WTC11 (cell line): ENCODE results near the gene AIMP2. TPM values are rescaled to one million over a fixed set of nuclear protein-coding genes. Genes with fewer than 3 reads are reported as not detected.

Experiments
- ATAC-seq: fragments of 200-7000 bp; cut with Tn5 transposase; 2 replicates; pipeline ENCODE4 v1.10.0; 2021; ENCODE audit warnings: mild to moderate bottlenecking, moderate library complexity
- CTCF ChIA-PET: fragments of 300-600 bp; sonication (Branson Sonifier 250); formaldehyde crosslinking; loops from one replicate; lab custom pipeline; 2021; ENCODE audit warnings: antibody characterized with exemption; lab: Charles Lee
- POLR2A ChIA-PET: fragments of 350-600 bp; sonication (Branson Sonifier 250); formaldehyde crosslinking; loops from one replicate; lab custom pipeline; 2021; ENCODE audit warnings: antibody characterized with exemption; lab: Charles Lee
- DNase-seq: peaks from one replicate; pipeline ENCODE4 v3.0.0; 2021; ENCODE audit warnings: low spot score
- H3K27ac Mint-ChIP-seq: 2 replicates; pipeline ENCODE4 v1.8.0; 2021; ENCODE audit warnings: mixed read lengths
- H3K27me3 Mint-ChIP-seq: 2 replicates; pipeline ENCODE4 v1.8.0; 2021; ENCODE audit warnings: low read depth, mild to moderate bottlenecking, moderate library complexity, mixed read lengths
- H3K36me3 Mint-ChIP-seq: 2 replicates; pipeline ENCODE4 v1.8.0; 2021; ENCODE audit warnings: mixed read lengths
- H3K4me1 Mint-ChIP-seq: 2 replicates; pipeline ENCODE4 v1.8.0; 2022; ENCODE audit warnings: mixed read lengths
- H3K4me3 Mint-ChIP-seq: 2 replicates; pipeline ENCODE4 v1.8.0; 2021; ENCODE audit warnings: mild to moderate bottlenecking, moderate library complexity, mixed read lengths
- H3K9me3 Mint-ChIP-seq: 2 replicates; pipeline ENCODE4 v1.8.0; 2021; ENCODE audit warnings: mixed read lengths
- CTCF ChIP-seq: fragments of 200-600 bp; IDR thresholded peaks from 2 replicates; pipeline ENCODE4 v1.8.0; 2022; ENCODE audit warnings: antibody characterized with exemption
- E2F1 ChIP-seq: sonication (generic); formaldehyde crosslinking; IDR thresholded peaks from 2 replicates; pipeline ENCODE4 v1.8.0; 2022; ENCODE audit warnings: mild to moderate bottlenecking, missing genetic modification reagents
- ESRRA ChIP-seq: sonication (generic); formaldehyde crosslinking; IDR thresholded peaks from 2 replicates; pipeline ENCODE4 v1.8.1; 2022; ENCODE audit warnings: mild to moderate bottlenecking, missing genetic modification reagents, borderline replicate concordance
- FOXK1 ChIP-seq: sonication (generic); formaldehyde crosslinking; IDR thresholded peaks from 2 replicates; pipeline ENCODE4 v1.8.0; 2022; ENCODE audit warnings: mild to moderate bottlenecking, moderate library complexity, missing genetic modification reagents
- GABPB1 ChIP-seq: sonication (generic); formaldehyde crosslinking; IDR thresholded peaks from 2 replicates; pipeline ENCODE4 v1.8.1; 2023; ENCODE audit warnings: mild to moderate bottlenecking, missing genetic modification reagents
- KAT7 ChIP-seq: sonication (generic); formaldehyde crosslinking; IDR thresholded peaks from 2 replicates; pipeline ENCODE4 v1.8.1; 2023; ENCODE audit warnings: missing genetic modification reagents, mild to moderate bottlenecking, borderline replicate concordance
- NR3C1 ChIP-seq: sonication (generic); formaldehyde crosslinking; conservative IDR thresholded peaks from 2 replicates; pipeline ENCODE4 v1.8.1; 2023; ENCODE audit warnings: low read depth, mild to moderate bottlenecking, missing genetic modification reagents
- PRDM15 ChIP-seq: sonication (generic); formaldehyde crosslinking; IDR thresholded peaks from 2 replicates; pipeline ENCODE4 v1.8.0; 2022; ENCODE audit warnings: missing genetic modification reagents
- PRRX2 ChIP-seq: fragments of 250-450 bp; sonication (Bioruptor Pico); IDR thresholded peaks from 2 replicates; pipeline ENCODE4 v1.8.0; 2021; ENCODE audit warnings: mild to moderate bottlenecking
- STAT6 ChIP-seq: sonication (generic); formaldehyde crosslinking; conservative IDR thresholded peaks from 2 replicates; pipeline ENCODE4 v1.8.1; 2023; ENCODE audit warnings: mild to moderate bottlenecking, low read depth, missing genetic modification reagents, moderate library complexity
- ZNF219 ChIP-seq: sonication (generic); formaldehyde crosslinking; IDR thresholded peaks from 2 replicates; pipeline ENCODE4 v1.8.0; 2023; ENCODE audit warnings: missing genetic modification reagents, mild to moderate bottlenecking, borderline replicate concordance
- ZNF232 ChIP-seq: sonication (generic); formaldehyde crosslinking; IDR thresholded peaks from 2 replicates; pipeline ENCODE4 v1.8.0; 2022; ENCODE audit warnings: mild to moderate bottlenecking, missing genetic modification reagents
- ZNF532 ChIP-seq: fragments of 250-450 bp; sonication (Bioruptor Pico); IDR thresholded peaks from 2 replicates; pipeline ENCODE4 v1.9.0; 2021; ENCODE audit warnings: mild to moderate bottlenecking, borderline replicate concordance
- total RNA-seq: library from RNA; stranded (reverse); gene quantifications from 3 replicates; pipeline ENCODE4 v1.2.3, GENCODE V29; 2021
- TF ChIP-seq, protein P1 (sequence below): sonication (generic); formaldehyde crosslinking; IDR thresholded peaks from 2 replicates; pipeline ENCODE4 v1.8.1; 2022; ENCODE audit warnings: low read depth, mild to moderate bottlenecking, moderate library complexity, missing genetic modification reagents, borderline replicate concordance

The AIMP2 gene
- total RNA-seq, 1 experiment from 2014 or later = 63.2 TPM

DNA sequence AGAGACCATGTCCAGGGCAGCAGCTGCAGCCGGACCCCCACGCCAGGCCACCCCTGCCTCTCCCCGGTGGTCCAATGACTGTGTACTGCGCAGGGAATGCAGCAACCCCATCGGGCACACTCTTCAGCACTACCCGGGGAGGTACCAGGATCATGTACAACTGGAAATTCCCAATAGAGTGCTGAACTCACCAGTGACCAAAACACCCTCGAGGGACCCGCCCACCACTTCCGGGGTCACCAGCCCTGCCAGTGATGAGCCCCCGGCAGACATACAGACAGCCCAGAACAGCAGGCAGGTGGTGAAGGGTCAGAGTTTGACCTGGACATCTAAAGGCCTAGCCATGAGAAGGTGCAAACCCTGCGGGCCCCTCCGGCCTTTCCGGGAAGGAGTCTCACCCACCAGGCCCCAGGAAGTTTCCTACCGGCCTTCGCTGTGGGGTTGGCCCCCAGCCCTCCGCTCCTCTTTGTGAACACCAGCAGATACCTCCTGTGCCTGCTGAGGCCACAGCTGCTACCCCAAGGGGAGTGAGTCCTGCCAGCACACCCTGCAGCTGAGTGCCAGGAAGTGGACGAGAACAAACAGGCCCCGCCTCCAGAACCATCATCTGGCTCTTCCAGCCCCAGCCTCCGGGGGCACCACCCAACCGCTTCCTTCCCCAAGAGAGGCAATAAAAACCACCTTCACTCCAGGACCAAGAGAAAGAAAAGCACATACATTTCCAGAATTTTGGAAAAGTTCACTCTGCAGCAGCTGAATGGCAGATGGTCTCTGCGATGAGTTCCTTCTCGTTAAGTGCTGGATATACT, 17.1 kb downstream of the AIMP2 start:
- Mint-ChIP-seq H3K36me3 (peaks cover 79% of the 10 kb centered on the region), H3K4me1 (peaks cover 2% of the 10 kb centered on the region; the same call in 1 of the 2 replicates), H3K4me3 (no peak overlapping the region), H3K9me3 (no peaks in the 10 kb centered on the region), H3K27ac (peak overlapping the region; percentile 77), H3K27me3 (no peaks in the 10 kb centered on the region)
- ATAC-seq = peak; percentile 98
- peak; percentile 73 for DNase-seq
- ChIA-PET CTCF (interaction anchor here (1.2 to 1.7 kb wide), 5 partner anchors 29 to 170 kb away, joined by 3 to 6 read pairs (median 6); no protein-coding TSS in a partner anchor), POLR2A (interaction anchor here (0.7 kb wide), 1 partner anchor 337 kb away, joined by 3 read pairs; no protein-coding TSS in a partner anchor)
- TF ChIP-seq KAT7 (CRISPR knock-in tag) = no peak

GRCh38 chr7:6026820-6027311, 17.8 kb downstream of the AIMP2 start:
- Mint-ChIP-seq H3K4me3 (no peak overlapping the region), H3K36me3 (peaks cover 77% of the 10 kb centered on the region), H3K4me1 (peaks cover 2% of the 10 kb centered on the region; the same call in 1 of the 2 replicates), H3K27ac (peak overlapping the region; percentile 77; the same call in 1 of the 2 replicates), H3K9me3 (no peaks in the 10 kb centered on the region), H3K27me3 (no peaks in the 10 kb centered on the region)
- ChIA-PET CTCF (interaction anchor here (1.2 to 1.7 kb wide), 5 partner anchors 30 to 170 kb away, joined by 3 to 6 read pairs (median 6); no protein-coding TSS in a partner anchor), POLR2A (interaction anchor here (0.7 kb wide), 1 partner anchor 336 kb away, joined by 3 read pairs; no protein-coding TSS in a partner anchor)
- ATAC-seq (no peak), DNase-seq (no peak)
- TF ChIP-seq ESRRA (CRISPR knock-in tag) = no peak
- no peak for TF ChIP-seq ZNF232 (CRISPR knock-in tag)
- no peak for TF ChIP-seq GABPB1
- TF ChIP-seq STAT6 = no peak
- TF ChIP-seq NR3C1 (CRISPR knock-in tag) = no peak
- TF ChIP-seq E2F1 (CRISPR knock-in tag) = no peak
- TF ChIP-seq ZNF219 (CRISPR knock-in tag) = no peak
- no peak for TF ChIP-seq PRRX2 (CRISPR knock-in tag)
- TF ChIP-seq, protein P1, sequence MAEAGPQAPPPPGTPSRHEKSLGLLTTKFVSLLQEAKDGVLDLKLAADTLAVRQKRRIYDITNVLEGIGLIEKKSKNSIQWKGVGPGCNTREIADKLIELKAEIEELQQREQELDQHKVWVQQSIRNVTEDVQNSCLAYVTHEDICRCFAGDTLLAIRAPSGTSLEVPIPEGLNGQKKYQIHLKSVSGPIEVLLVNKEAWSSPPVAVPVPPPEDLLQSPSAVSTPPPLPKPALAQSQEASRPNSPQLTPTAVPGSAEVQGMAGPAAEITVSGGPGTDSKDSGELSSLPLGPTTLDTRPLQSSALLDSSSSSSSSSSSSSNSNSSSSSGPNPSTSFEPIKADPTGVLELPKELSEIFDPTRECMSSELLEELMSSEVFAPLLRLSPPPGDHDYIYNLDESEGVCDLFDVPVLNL (CRISPR knock-in tag) = no peak
- TF ChIP-seq CTCF = no peak
- TF ChIP-seq ZNF532 = no peak
- no peak for TF ChIP-seq PRDM15 (CRISPR knock-in tag)
- TF ChIP-seq FOXK1 (CRISPR knock-in tag) = no peak
